OCI-LY3 (cell line): Measurements from ENCODE around the gene RNF186.

ENCODE experiments used
- H2AFZ ChIP-seq: fragments of 200-600, 300-600 bp; shearing (Covaris generic); 2 replicates; pipeline ENCODE4 v1.6.0; 2014; ENCODE audit warnings: antibody characterized with exemption, low read depth, low read length
- H3K27ac ChIP-seq: fragments of 200-600, 300-600 bp; sonication (generic); 2 replicates; pipeline ENCODE4 v1.5.1; 2014; ENCODE audit warnings: mild to moderate bottlenecking, low read length, moderate library complexity, mixed read lengths
- H3K27me3 ChIP-seq: fragments of 200-600, 300-600 bp; sonication (generic); 2 replicates; pipeline ENCODE4 v1.6.1; 2014; ENCODE audit warnings: low read depth, low read length, mixed read lengths
- H3K36me3 ChIP-seq: fragments of 200-600, 300-600 bp; sonication (generic); replicated peaks from 2 replicates; pipeline ENCODE3; 2014; ENCODE audit warnings: low read depth, low read length, mixed read lengths
- H3K4me1 ChIP-seq: fragments of 300-600, 200-600 bp; sonication (generic); 2 replicates; pipeline ENCODE4 v1.6.1; 2014; ENCODE audit warnings: low read length, mixed read lengths
- H3K4me2 ChIP-seq: fragments of 200-600, 300-600 bp; sonication (generic); 2 replicates; pipeline ENCODE4 v1.6.1; 2014; ENCODE audit warnings: low read length, mixed read lengths
- H3K4me3 ChIP-seq: fragments of 300-600, 200-600 bp; sonication (generic); 2 replicates; pipeline ENCODE4 v1.5.1; 2014; ENCODE audit warnings: antibody characterized with exemption, mild to moderate bottlenecking, low read length, moderate library complexity
- H3K79me2 ChIP-seq: fragments of 300-600, 200-600 bp; shearing (Covaris generic); 2 replicates; pipeline ENCODE4 v1.6.1; 2014; ENCODE audit warnings: mild to moderate bottlenecking, low read length, mixed read lengths
- H3K9ac ChIP-seq: fragments of 300-600, 200-600 bp; shearing (Covaris generic); 2 replicates; pipeline ENCODE4 v1.6.0; 2014; ENCODE audit warnings: mild to moderate bottlenecking, low read length, moderate library complexity
- H3K9me3 ChIP-seq: fragments of 200-600, 300-600 bp; shearing (Covaris generic); 2 replicates; pipeline ENCODE4 v1.6.1; 2014; ENCODE audit warnings: low read length, mixed read lengths; ENCODE audit not compliant: insufficient read depth
- H4K20me1 ChIP-seq: fragments of 200-600, 300-600 bp; sonication (generic); 2 replicates; pipeline ENCODE4 v1.6.1; 2016; ENCODE audit warnings: low read length, mixed read lengths; ENCODE audit not compliant: insufficient read depth
- EZH2phosphoT487 ChIP-seq: fragments of 200-600 bp; shearing (Covaris generic); IDR thresholded peaks from 2 replicates; pipeline ENCODE4 v1.6.1; 2018; ENCODE audit warnings: antibody characterized with exemption, mixed run types, low read depth
- TF ChIP-seq, protein P1 (sequence below): fragments of 200-600, 300-600 bp; sonication (generic); IDR thresholded peaks from 2 replicates; pipeline ENCODE4 v1.5.1; 2014; ENCODE audit warnings: antibody characterized with exemption, low read length, low read depth

Gene RNF186

DNA sequence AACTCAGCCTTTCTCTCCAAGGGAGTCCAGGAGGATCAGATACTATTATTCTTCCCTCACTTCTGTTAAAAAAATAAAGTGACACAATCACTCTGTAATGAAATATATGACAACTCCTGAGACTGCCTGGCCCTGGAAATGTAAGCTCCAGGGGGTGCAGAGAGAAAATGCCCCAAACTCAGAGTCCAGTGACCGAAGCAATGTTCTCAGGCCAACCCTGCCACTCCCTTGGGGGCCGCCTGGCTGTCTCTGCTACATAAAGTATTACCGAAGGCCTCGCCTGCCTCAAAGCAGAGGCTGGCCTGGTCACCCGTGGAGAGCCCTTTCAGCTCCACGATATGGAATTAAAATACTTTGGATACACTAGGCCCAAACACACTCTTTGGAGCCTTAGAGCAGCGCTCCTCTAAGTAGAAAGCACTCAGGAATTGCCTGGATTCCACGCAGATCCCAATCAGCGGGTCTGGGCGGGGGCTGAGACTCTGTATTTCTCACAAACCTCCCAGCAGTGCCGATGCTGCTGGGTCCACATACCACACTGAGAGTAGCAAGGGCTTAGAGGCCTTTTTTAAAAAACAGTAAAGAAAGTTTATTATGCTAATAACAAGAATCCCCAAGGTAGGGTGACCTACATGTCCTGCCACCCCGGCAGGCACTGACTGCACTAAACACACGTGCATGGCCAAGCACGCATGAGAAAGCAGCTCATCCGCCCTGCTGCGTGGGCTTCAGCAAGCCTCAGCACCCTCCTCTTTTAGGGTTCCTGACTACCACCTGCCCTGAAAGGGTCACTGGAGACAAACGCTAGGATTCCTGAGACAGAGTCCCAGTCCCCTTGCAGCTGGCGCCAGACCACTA, 46.5 kb downstream of the RNF186 start:
- no peaks in the 10 kb centered on the region for H3K9me3 ChIP-seq
- no peak overlapping the region for H3K27ac ChIP-seq
- H3K4me2 ChIP-seq = no peak overlapping the region
- no peak for TF ChIP-seq EZH2phosphoT487
- TF ChIP-seq, protein P1, sequence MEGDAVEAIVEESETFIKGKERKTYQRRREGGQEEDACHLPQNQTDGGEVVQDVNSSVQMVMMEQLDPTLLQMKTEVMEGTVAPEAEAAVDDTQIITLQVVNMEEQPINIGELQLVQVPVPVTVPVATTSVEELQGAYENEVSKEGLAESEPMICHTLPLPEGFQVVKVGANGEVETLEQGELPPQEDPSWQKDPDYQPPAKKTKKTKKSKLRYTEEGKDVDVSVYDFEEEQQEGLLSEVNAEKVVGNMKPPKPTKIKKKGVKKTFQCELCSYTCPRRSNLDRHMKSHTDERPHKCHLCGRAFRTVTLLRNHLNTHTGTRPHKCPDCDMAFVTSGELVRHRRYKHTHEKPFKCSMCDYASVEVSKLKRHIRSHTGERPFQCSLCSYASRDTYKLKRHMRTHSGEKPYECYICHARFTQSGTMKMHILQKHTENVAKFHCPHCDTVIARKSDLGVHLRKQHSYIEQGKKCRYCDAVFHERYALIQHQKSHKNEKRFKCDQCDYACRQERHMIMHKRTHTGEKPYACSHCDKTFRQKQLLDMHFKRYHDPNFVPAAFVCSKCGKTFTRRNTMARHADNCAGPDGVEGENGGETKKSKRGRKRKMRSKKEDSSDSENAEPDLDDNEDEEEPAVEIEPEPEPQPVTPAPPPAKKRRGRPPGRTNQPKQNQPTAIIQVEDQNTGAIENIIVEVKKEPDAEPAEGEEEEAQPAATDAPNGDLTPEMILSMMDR = no peak
- H3K27me3 ChIP-seq = no peaks in the 10 kb centered on the region
- no peaks in the 10 kb centered on the region for H4K20me1 ChIP-seq
- no peaks in the 10 kb centered on the region for H3K36me3 ChIP-seq
- no peak overlapping the region for H3K9ac ChIP-seq
- no peaks in the 10 kb centered on the region for H3K79me2 ChIP-seq
- H2AFZ ChIP-seq = no peak overlapping the region
- no peak overlapping the region for H3K4me3 ChIP-seq
- H3K4me1 ChIP-seq = peaks cover 7% of the 10 kb centered on the region

- H2AFZ ChIP-seq = no peak overlapping the region
- no peaks in the 10 kb centered on the region for H3K79me2 ChIP-seq
- H3K4me2 ChIP-seq = no peak overlapping the region
- no peaks in the 10 kb centered on the region for H4K20me1 ChIP-seq
- H3K4me1 ChIP-seq = peaks cover 7% of the 10 kb centered on the region
- TF ChIP-seq, protein P1 = no peak
- TF ChIP-seq EZH2phosphoT487 = no peak
- H3K27ac ChIP-seq = no peak overlapping the region
- no peaks in the 10 kb centered on the region for H3K36me3 ChIP-seq
- no peaks in the 10 kb centered on the region for H3K27me3 ChIP-seq
- H3K4me3 ChIP-seq = no peak overlapping the region
- H3K9ac ChIP-seq = no peak overlapping the region
- H3K9me3 ChIP-seq = no peaks in the 10 kb centered on the region
Measured at GRCh38 chr1:19765623-19766022, 49.5 kb downstream of the RNF186 start.

- Histone ChIP-seq H3K27ac (no peak overlapping the region), H3K36me3 (no peaks in the 10 kb centered on the region), H3K9me3 (no peaks in the 10 kb centered on the region), H3K79me2 (no peaks in the 10 kb centered on the region), H3K4me3 (no peak overlapping the region), H3K4me1 (peaks cover 7% of the 10 kb centered on the region), H3K9ac (no peak overlapping the region), H2AFZ (no peak overlapping the region), H4K20me1 (no peaks in the 10 kb centered on the region), H3K4me2 (peak overlapping the region; percentile 26; the same call in 1 of the 2 replicates), H3K27me3 (no peaks in the 10 kb centered on the region)
- TF ChIP-seq, protein P1 = no peak
- TF ChIP-seq EZH2phosphoT487 = no peak
Measured at GRCh38 chr1:19764848-19765247, 50.2 kb downstream of the RNF186 start.
